ENCODE data around the gene UBXN4. TPM values are rescaled to one million over a fixed set of nuclear protein-coding genes. Genes with fewer than 3 reads are reported as not detected.

The UBXN4 gene
- total RNA-seq, 1 donor, result 81.8 TPM

DNA sequence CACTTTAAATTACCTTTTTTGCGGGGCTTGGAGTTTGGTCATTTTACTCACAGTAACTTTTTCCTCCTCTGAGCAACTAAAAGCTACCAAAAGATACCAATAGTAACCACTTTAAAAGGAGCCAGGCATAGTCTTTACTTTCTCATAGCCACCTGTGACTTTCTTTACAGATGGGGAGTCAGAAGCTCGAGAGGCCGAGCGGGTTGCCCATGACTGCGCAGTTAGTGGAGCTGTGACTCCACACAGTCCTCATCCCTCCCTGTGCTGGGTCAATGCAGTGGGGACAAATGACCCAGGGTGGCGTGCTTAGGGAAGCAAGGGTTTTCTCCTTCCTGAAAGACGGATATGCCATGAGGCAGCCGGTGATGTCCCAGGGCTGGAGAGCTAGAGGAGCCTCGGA, 83.5 kb downstream of the UBXN4 start:
- TF ChIP-seq, protein P1, sequence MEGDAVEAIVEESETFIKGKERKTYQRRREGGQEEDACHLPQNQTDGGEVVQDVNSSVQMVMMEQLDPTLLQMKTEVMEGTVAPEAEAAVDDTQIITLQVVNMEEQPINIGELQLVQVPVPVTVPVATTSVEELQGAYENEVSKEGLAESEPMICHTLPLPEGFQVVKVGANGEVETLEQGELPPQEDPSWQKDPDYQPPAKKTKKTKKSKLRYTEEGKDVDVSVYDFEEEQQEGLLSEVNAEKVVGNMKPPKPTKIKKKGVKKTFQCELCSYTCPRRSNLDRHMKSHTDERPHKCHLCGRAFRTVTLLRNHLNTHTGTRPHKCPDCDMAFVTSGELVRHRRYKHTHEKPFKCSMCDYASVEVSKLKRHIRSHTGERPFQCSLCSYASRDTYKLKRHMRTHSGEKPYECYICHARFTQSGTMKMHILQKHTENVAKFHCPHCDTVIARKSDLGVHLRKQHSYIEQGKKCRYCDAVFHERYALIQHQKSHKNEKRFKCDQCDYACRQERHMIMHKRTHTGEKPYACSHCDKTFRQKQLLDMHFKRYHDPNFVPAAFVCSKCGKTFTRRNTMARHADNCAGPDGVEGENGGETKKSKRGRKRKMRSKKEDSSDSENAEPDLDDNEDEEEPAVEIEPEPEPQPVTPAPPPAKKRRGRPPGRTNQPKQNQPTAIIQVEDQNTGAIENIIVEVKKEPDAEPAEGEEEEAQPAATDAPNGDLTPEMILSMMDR (IDR thresholded peaks at IDR 0.05; ENCODE audit: insufficient read depth, low read length), result no peak
- DNase-seq (ENCODE audit: low read depth), result no peak
- H3K4me3 ChIP-seq (ENCODE audit: low read depth, low read length), result no peak overlapping the region

DNA sequence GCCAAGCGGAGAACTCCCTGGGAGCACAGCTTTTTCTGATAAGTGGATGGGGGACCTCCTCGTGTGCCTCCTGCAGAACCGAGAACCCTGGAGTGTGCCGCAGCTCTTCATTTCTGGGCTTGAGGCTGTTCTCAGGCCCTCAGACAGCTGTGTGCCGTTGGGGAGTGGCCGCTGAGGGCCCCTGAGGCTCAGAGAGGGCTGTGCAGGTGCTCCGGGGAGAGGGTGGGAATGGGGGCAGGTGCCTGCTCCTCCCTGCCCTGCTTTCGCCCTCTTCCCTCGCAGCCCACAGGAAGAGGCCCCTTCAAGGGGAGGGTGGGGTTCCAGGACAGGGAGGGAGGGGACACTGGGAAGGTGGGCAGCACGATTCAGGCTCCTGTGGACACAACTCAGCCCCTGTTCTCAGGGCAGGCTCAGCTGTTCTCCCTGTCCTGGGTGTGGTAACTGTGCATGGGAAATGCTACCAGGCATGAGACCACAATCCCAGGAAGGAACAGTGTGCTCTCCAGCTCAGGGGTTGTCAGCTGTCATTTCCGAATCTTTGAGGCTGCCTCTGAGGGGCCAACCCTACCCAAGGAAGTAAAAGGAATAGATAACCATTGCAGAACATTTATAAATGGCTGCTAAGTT, 84.0 kb downstream of the UBXN4 start:
- TF ChIP-seq, protein P1 (IDR thresholded peaks at IDR 0.05; ENCODE audit: insufficient read depth, low read length), result no peak
- no peak for DNase-seq (ENCODE audit: low read depth)
- H3K4me3 ChIP-seq (ENCODE audit: low read depth, low read length), result no peak overlapping the region

DNA sequence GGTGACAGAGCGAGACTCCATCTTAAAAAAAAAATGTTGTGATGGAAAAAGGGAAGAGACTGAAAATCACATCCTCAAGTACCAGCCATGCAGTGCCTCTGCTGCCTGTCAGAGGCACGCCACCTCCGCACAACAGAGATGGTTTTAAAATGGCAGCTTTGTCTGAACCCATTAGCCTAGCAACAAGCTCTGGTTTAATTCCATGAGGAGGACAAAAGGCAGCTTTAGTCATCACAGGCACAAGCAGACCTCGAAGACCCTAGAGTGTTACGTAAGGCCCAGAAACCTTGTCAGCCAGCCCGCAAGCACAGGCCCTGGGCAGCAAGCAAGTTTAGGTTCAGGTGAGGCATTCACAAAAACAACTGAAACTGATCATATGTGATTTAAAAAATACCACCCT, 84.9 kb downstream of the UBXN4 start:
- H3K4me3 ChIP-seq (ENCODE audit: low read depth, low read length), result no peak overlapping the region
- DNase-seq (ENCODE audit: low read depth), result no peak
- TF ChIP-seq, protein P1 (IDR thresholded peaks at IDR 0.05; ENCODE audit: insufficient read depth, low read length), result no peak

DNA sequence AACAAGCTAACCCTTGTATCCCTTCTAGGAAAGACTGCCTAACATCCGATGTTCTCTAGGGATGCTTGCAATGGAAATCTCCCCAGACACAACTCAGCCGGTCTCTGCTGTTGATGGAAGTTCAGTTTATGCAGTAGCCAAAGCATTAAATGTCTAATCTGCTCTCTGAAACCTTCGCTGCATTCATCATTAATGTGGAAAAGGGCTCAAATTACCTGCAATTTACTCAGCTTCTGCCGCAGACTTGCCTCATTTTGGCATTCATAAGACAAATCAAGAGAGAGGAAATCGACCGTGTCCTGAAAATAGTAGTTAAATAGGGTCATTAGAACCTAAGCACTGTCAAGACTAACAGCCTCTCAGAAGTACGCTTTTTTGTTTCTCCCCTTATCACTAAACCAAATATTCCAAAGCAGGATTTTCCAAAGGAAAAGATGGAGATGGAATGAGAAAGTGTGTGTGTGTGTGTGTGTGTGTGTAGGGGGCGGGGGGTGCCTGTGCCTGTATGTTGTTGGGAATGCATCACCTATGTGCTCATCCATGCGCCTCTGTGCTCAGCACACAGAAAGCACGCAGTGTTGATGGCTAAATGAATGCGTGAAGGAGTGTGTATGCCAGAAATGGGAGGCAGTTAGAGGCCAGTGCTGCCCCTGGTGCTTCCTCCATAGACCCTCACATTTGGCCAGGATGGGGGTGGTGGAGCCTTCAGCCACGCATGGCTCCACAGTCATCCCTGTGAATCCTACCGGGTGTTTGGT, 87.9 kb downstream of the UBXN4 start:
- no peak for DNase-seq (ENCODE audit: low read depth)
- no peak overlapping the region for H3K4me3 ChIP-seq (ENCODE audit: low read depth, low read length)
- TF ChIP-seq, protein P1 (IDR thresholded peaks at IDR 0.05; ENCODE audit: insufficient read depth, low read length), result no peak

DNA sequence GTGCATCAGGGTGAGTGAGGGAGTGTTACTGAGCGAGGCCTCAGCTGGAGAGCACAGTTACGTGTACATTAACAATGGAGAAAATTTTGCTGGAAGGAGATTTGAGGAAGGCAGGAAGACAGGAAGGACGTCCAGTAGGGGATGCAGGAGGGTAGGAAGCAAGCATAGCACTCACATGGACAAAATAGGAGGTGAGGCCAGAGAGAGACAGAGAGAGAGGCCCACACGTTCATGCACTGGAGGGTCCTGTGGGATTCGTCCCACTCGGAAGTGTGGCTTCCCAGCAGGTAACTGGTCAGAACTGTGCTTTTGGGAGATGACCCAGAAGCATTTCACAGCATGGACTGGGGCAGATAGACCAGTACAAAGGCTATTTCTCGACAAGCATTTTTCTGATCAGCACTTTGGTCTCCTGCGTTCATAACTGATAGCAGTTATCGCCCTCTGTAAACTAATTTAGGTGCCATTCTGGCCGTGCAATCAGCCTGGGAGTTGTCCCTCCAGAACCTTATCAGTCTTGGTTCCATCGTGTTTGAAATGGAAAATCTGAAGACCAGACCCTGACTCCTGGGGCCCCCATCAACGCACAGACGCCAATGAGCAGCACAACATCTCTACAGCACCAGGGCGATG, 89.6 kb downstream of the UBXN4 start:
- no peak overlapping the region for H3K4me3 ChIP-seq (ENCODE audit: low read depth, low read length)
- TF ChIP-seq, protein P1 (IDR thresholded peaks at IDR 0.05; ENCODE audit: insufficient read depth, low read length), result no peak
- no peak for DNase-seq (ENCODE audit: low read depth)

DNA sequence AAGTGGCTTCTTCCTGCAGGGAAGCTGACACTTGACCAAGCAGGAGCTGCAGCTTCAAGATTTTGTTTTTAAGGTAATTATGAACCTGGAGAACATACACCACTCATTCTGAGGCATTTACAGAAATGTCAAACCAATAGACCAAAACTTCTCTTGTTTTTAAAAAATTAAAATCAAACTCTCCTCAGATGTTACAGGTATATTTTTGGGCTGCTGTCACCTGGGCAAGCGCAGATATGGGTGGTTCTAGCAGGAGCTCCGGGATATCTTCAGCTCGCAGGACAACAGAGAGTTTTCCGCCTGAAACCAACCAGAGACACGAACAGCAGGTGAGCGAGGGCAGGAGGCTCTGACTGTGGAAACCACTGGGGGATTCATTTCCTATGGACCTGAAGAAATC, 91.2 kb downstream of the UBXN4 start:
- DNase-seq (ENCODE audit: low read depth), result no peak
- TF ChIP-seq, protein P1 (IDR thresholded peaks at IDR 0.05; ENCODE audit: insufficient read depth, low read length), result no peak
- H3K4me3 ChIP-seq (ENCODE audit: low read depth, low read length), result no peak overlapping the region

Small RNA genes lying within 50 kb of the gene (small RNA-seq; reads per million reads assigned to genes)
- gene RF00019, result not detected

Other genes starting within 250 kb of the UBXN4 start
- gene ZRANB3, start 210.6 kb upstream of the UBXN4 start, total RNA-seq (ENCODE audit: low replicate concordance), result 4.8 and 9.3 TPM in 2 replicates
- 8.6 and 13.6 TPM in 2 replicates for gene R3HDM1, start 210.4 kb upstream of the UBXN4 start, total RNA-seq (ENCODE audit: low replicate concordance)
- not detected in 2 replicates for gene LCT, start 95.3 kb downstream of the UBXN4 start, total RNA-seq (ENCODE audit: low replicate concordance)
- 13.2 and 39.1 TPM in 2 replicates for gene MCM6, start 134.6 kb downstream of the UBXN4 start, total RNA-seq (ENCODE audit: low replicate concordance)
- 89.0 and 98.2 TPM in 2 replicates for gene DARS1, start 243.8 kb downstream of the UBXN4 start, total RNA-seq (ENCODE audit: low replicate concordance)

Measured in fibroblast of the aortic adventitia (primary cell).